ENCODE results near the gene CREBRF. TPM values are rescaled to one million over a fixed set of nuclear protein-coding genes. Genes with fewer than 3 reads are reported as not detected.
"Not testable (repeated sequence)": the region's sequence is repeated elsewhere in the genome, so short reads cannot be mapped to it uniquely, and the experiment has no call there.

The CREBRF gene
- total and polyA plus RNA-seq, 7 experiments from 2014 or later, result 18.9 to 105 (median 100) TPM

DNA sequence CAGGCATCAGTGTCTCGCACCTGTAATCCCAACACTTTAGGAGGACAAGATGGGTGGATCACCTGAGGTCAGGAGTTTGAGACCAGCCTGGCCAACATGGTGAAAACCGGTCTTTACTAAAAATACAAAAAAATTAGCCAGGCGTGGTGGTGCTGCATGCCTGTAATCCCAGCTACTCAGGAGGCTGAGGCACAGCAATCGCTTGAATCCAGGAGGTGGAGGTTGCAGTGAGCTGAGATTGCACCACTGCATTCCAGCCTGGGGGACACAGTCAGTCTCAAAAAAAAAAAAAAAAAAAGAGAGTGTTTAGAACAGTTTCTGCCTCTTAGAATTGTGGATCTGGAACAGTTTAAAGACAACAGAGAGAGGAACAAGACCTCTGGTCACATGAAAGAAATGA is 20.3 kb downstream of the CREBRF start:
- H3K9me3 Mint-ChIP-seq; H3K4me3 ChIP-seq (ENCODE audit: low read length); DNase-seq; H3K27ac ChIP-seq (ENCODE audit: low read depth, low read length); H3K27me3 ChIP-seq (ENCODE audit: control insufficient read depth in 2 of 2, insufficient read depth in 2 of 2, low read length in 2 of 2); CTCF ChIA-PET; H3K9me3 ChIP-seq (ENCODE audit: control insufficient read depth in 2 of 3, low read length in 3 of 3); H3K4me1 ChIP-seq (ENCODE audit: control insufficient read depth in 2 of 2, insufficient read depth in 2 of 2, low read length in 2 of 2); ATAC-seq; intact Hi-C loops (cut with micrococcal nuclease); H3K27me3 Mint-ChIP-seq: not testable (repeated sequence)
- Mint-ChIP-seq H3K4me1 (peaks cover 4 to 76% (median 72%) of the 10 kb centered on the region in 7 donors), H3K27ac (peak overlapping the region in 1 of 9 donors; percentile 25), H3K36me3 (peaks cover 5 to 41% (median 34%) of the 10 kb centered on the region in 5 donors), H3K4me3 (peak overlapping the region in 1 of 10 donors; percentile 14)
- H3K36me3 ChIP-seq (ENCODE audit: control insufficient read depth in 2 of 3, insufficient read depth in 3 of 3, low read length in 3 of 3), result peaks cover 0 to 11% (median 5%) of the 10 kb centered on the region in 3 experiments
- POLR2A ChIA-PET, result interaction anchor here (1.0 kb wide), 1 partner anchor 19 kb away, joined by 3 read pairs; no protein-coding TSS in a partner anchor

DNA sequence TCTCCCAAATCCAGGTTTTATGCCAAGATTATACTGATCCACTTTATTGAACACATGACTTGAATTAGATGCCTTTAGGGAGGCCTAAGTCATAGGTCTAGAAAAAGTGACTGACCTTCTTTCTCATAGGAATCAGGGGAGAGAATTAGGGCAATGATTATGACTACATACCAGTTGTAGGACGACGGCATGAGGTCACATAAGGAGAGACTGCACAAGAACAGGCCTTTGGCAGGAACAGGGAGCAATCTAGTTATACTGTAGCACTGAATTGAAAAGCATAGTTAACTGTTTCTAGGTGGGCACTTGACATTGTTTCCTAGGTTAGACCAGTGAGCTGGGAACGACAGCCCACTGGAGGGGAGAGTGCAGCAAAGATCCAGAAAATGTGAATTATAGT is 22.7 kb downstream of the CREBRF start:
- H3K4me1 Mint-ChIP-seq, result peaks cover 4 to 68% (median 58%) of the 10 kb centered on the region in 7 donors
- H3K4me3 Mint-ChIP-seq, result no peak overlapping the region
- no peak for ATAC-seq

DNA sequence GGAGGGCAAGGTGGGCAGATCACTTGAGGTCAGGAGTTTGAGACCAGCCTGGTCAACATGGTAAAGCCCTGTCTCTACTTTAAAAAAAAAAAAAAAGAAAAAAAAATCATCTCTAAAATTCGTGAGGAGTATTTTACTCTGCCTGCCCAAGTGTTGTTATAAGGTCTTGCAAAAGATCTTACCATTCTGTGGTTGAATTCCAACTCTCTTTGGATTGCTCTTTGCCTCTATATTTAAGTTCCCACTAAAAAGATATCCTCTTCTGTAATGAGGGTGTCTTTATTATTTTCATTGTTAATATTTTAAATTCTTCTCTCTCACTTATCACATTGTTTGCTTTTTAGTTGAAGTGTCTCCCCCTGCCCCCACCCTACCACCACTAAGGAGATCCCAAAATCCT is 33.4 kb downstream of the CREBRF start:
- intact Hi-C loops (cut with micrococcal nuclease), result no loop called here
- Histone ChIP-seq H3K4me1 (ENCODE audit: control insufficient read depth in 2 of 2, insufficient read depth in 2 of 2, low read length in 2 of 2) (no peaks in the 10 kb centered on the region), H3K27me3 (ENCODE audit: control insufficient read depth in 2 of 2, insufficient read depth in 2 of 2, low read length in 2 of 2) (no peaks in the 10 kb centered on the region), H3K9me3 (ENCODE audit: control insufficient read depth in 2 of 3, low read length in 3 of 3) (no peaks in the 10 kb centered on the region), H3K27ac (ENCODE audit: low read depth, low read length) (no peak overlapping the region), H3K36me3 (ENCODE audit: control insufficient read depth in 2 of 3, insufficient read depth in 3 of 3, low read length in 3 of 3) (peaks cover 6 to 44% (median 8%) of the 10 kb centered on the region in 3 experiments), H3K4me3 (ENCODE audit: low read length) (no peak overlapping the region)
- no peak for ATAC-seq
- H3K36me3 Mint-ChIP-seq, result peaks cover 10 to 46% (median 42%) of the 10 kb centered on the region in 5 donors
- H3K4me3 Mint-ChIP-seq, result no peak overlapping the region
- ChIA-PET CTCF (no interaction called here), POLR2A (no interaction called here)
- H3K27me3 Mint-ChIP-seq, result no peaks in the 10 kb centered on the region
- DNase-seq, result no peak
- H3K9me3 Mint-ChIP-seq, result peaks cover 0 to 3% (median 0%) of the 10 kb centered on the region in 11 donors
- H3K27ac Mint-ChIP-seq, result peak overlapping the region in 3 of 9 donors; percentile 10 to 54 (median 32)
- H3K4me1 Mint-ChIP-seq, result peaks cover 0 to 42% (median 29%) of the 10 kb centered on the region in 7 donors

More for the DNA sequence above, 22.7 kb downstream of the CREBRF start:
- peaks cover 2 to 21% (median 5%) of the 10 kb centered on the region in 3 experiments for H3K36me3 ChIP-seq (ENCODE audit: control insufficient read depth in 2 of 3, insufficient read depth in 3 of 3, low read length in 3 of 3)
- DNase-seq, result no peak
- no peaks in the 10 kb centered on the region for H3K9me3 ChIP-seq (ENCODE audit: control insufficient read depth in 2 of 3, low read length in 3 of 3)
- intact Hi-C loops (cut with micrococcal nuclease), result loop anchor here in 1 of 2 donors (2.0 kb wide), 1 partner anchor 14 kb away; no protein-coding TSS in a partner anchor
- no peak overlapping the region for H3K4me3 ChIP-seq (ENCODE audit: low read length)
- peaks cover 7 to 47% (median 36%) of the 10 kb centered on the region in 5 donors for H3K36me3 Mint-ChIP-seq
- CTCF ChIA-PET, result no interaction called here
- peaks cover 0 to 5% of the 10 kb centered on the region in 2 donors for H3K4me1 ChIP-seq (ENCODE audit: control insufficient read depth in 2 of 2, insufficient read depth in 2 of 2, low read length in 2 of 2)
- no peak overlapping the region for H3K27ac ChIP-seq (ENCODE audit: low read depth, low read length)
- peak overlapping the region in 3 of 9 donors; percentile 28 to 48 (median 36) for H3K27ac Mint-ChIP-seq
- H3K27me3 Mint-ChIP-seq, result no peaks in the 10 kb centered on the region
- peaks cover 0 to 4% (median 0%) of the 10 kb centered on the region in 11 donors for H3K9me3 Mint-ChIP-seq
- no peaks in the 10 kb centered on the region for H3K27me3 ChIP-seq (ENCODE audit: control insufficient read depth in 2 of 2, insufficient read depth in 2 of 2, low read length in 2 of 2)
- POLR2A ChIA-PET, result no interaction called here

DNA sequence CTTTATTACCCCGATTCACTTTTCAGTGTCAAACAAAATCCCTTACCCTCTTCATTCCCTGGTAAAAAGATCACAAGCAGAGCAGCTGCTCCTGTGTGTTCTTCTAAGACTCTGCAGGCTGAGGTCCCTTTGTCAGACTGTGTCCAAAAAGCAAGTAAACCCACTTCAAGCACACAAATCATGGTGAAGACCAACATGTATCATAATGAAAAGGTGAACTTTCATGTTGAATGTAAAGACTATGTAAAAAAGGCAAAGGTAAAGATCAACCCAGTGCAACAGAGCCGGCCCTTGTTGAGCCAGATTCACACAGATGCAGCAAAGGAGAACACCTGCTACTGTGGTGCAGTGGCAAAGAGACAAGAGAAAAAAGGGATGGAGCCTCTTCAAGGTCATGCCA is 34.5 kb downstream of the CREBRF start:
- Histone ChIP-seq H3K4me3 (ENCODE audit: low read length) (no peak overlapping the region), H3K36me3 (ENCODE audit: control insufficient read depth in 2 of 3, insufficient read depth in 3 of 3, low read length in 3 of 3) (peaks cover 6 to 40% (median 8%) of the 10 kb centered on the region in 3 experiments), H3K27me3 (ENCODE audit: control insufficient read depth in 2 of 2, insufficient read depth in 2 of 2, low read length in 2 of 2) (no peaks in the 10 kb centered on the region), H3K4me1 (ENCODE audit: control insufficient read depth in 2 of 2, insufficient read depth in 2 of 2, low read length in 2 of 2) (no peaks in the 10 kb centered on the region), H3K27ac (ENCODE audit: low read depth, low read length) (no peak overlapping the region), H3K9me3 (ENCODE audit: control insufficient read depth in 2 of 3, low read length in 3 of 3) (no peaks in the 10 kb centered on the region)
- intact Hi-C loops (cut with micrococcal nuclease), result loop anchor here in 1 of 2 donors (5.0 kb wide), 1 partner anchor 33 kb away; the partner anchor contains the start of gene CREBRF
- H3K9me3 Mint-ChIP-seq, result peaks cover 0 to 3% (median 0%) of the 10 kb centered on the region in 11 donors
- ATAC-seq (no peak), DNase-seq (no peak)
- H3K27ac Mint-ChIP-seq, result peak overlapping the region in 5 of 9 donors; percentile 6 to 72 (median 23)
- CTCF ChIA-PET, result no interaction called here
- peaks cover 10 to 50% (median 44%) of the 10 kb centered on the region in 5 donors for H3K36me3 Mint-ChIP-seq
- no peaks in the 10 kb centered on the region for H3K27me3 Mint-ChIP-seq
- peaks cover 0 to 48% (median 37%) of the 10 kb centered on the region in 7 donors for H3K4me1 Mint-ChIP-seq
- H3K4me3 Mint-ChIP-seq, result no peak overlapping the region
- POLR2A ChIA-PET, result no interaction called here

DNA sequence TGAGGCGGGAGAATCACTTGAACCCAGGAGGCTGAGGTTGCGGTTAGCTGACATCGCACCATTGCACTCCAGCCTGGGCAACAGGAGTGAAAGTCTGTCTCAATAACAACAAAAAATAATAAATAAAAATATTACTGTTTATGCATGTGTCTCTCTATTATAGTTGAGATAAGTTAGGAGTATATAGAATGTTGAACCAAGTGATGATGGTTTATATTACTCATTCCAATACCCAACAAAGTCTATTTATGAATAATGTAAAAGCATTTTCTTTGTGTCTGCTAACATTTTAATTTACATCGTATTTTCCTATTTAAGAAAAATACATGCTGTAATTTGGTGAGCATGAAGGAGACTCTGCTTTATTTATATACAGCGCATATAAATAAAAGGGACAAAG is 35.8 kb downstream of the CREBRF start:
- H3K36me3 Mint-ChIP-seq, result peaks cover 10 to 40% (median 33%) of the 10 kb centered on the region in 5 donors
- no peaks in the 10 kb centered on the region for H3K27me3 Mint-ChIP-seq
- Histone ChIP-seq H3K27me3 (ENCODE audit: control insufficient read depth in 2 of 2, insufficient read depth in 2 of 2, low read length in 2 of 2) (no peaks in the 10 kb centered on the region), H3K4me3 (ENCODE audit: low read length) (no peak overlapping the region), H3K4me1 (ENCODE audit: control insufficient read depth in 2 of 2, insufficient read depth in 2 of 2, low read length in 2 of 2) (no peaks in the 10 kb centered on the region), H3K36me3 (ENCODE audit: control insufficient read depth in 2 of 3, insufficient read depth in 3 of 3, low read length in 3 of 3) (peaks cover 0 to 36% (median 8%) of the 10 kb centered on the region in 3 experiments), H3K27ac (ENCODE audit: low read depth, low read length) (no peak overlapping the region), H3K9me3 (ENCODE audit: control insufficient read depth in 2 of 3, low read length in 3 of 3) (no peaks in the 10 kb centered on the region)
- H3K4me3 Mint-ChIP-seq, result no peak overlapping the region
- DNase-seq, result no peak
- H3K9me3 Mint-ChIP-seq, result peaks cover 0 to 3% (median 0%) of the 10 kb centered on the region in 11 donors
- H3K4me1 Mint-ChIP-seq, result peaks cover 0 to 56% (median 45%) of the 10 kb centered on the region in 7 donors
- intact Hi-C loops (cut with micrococcal nuclease), result loop anchor here in 1 of 2 donors (5.0 kb wide), 1 partner anchor 35 kb away; the partner anchor contains the start of gene CREBRF
- ChIA-PET CTCF (no interaction called here), POLR2A (no interaction called here)
- H3K27ac Mint-ChIP-seq, result peak overlapping the region in 1 of 9 donors; percentile 28
- no peak for ATAC-seq

DNA sequence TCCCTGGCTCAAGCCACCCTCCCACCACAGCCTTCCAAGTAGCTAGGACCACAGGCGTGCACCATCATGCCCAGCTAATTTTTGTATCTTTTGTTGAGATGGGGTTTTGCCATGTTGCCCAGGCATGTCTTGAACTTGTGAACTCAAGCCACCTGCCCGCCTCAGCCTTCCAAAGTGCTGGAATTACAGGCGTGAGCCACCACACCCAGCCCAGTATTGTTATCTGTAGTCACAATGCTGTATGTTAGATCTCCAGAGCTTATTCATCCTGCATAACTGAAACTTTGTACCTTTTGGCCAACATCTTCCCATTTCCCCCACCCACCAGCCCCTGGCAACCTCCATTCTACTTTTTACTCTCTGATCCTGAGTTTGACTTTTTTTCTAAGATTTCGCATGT is 37.5 kb downstream of the CREBRF start:
- H3K27ac ChIP-seq (ENCODE audit: low read depth, low read length), result no peak overlapping the region
- CTCF ChIA-PET, result no interaction called here
- POLR2A ChIA-PET, result interaction anchor here (0.6 kb wide), 1 partner anchor 36 kb away, joined by 5 read pairs; no protein-coding TSS in a partner anchor
- no peaks in the 10 kb centered on the region for H3K27me3 ChIP-seq (ENCODE audit: control insufficient read depth in 2 of 2, insufficient read depth in 2 of 2, low read length in 2 of 2)
- no peak for DNase-seq
- H3K27me3 Mint-ChIP-seq, result no peaks in the 10 kb centered on the region
- no peak overlapping the region for H3K4me3 ChIP-seq (ENCODE audit: low read length)
- peaks cover 0 to 25% (median 8%) of the 10 kb centered on the region in 3 experiments for H3K36me3 ChIP-seq (ENCODE audit: control insufficient read depth in 2 of 3, insufficient read depth in 3 of 3, low read length in 3 of 3)
- H3K27ac Mint-ChIP-seq, result peak overlapping the region in 4 of 9 donors; percentile 19 to 44 (median 34)
- H3K9me3 ChIP-seq (ENCODE audit: control insufficient read depth in 2 of 3, low read length in 3 of 3), result no peaks in the 10 kb centered on the region
- no peak overlapping the region for H3K4me3 Mint-ChIP-seq
- peaks cover 10 to 40% (median 33%) of the 10 kb centered on the region in 5 donors for H3K36me3 Mint-ChIP-seq
- intact Hi-C loops (cut with micrococcal nuclease), result loop anchor here in 1 of 2 donors (2.0 to 5.0 kb wide), 2 partner anchors 15 to 36 kb away; partner anchors contain the start of gene CREBRF
- H3K4me1 Mint-ChIP-seq, result peaks cover 0 to 72% (median 62%) of the 10 kb centered on the region in 7 donors
- no peak for ATAC-seq
- no peaks in the 10 kb centered on the region for H3K4me1 ChIP-seq (ENCODE audit: control insufficient read depth in 2 of 2, insufficient read depth in 2 of 2, low read length in 2 of 2)
- peaks cover 0 to 3% (median 0%) of the 10 kb centered on the region in 11 donors for H3K9me3 Mint-ChIP-seq

All from naive thymus-derived CD4-positive, alpha-beta T cell (primary cell).